ENCODE measurements around the gene MAP4K3. TPM values are rescaled to one million over a fixed set of nuclear protein-coding genes. Genes with fewer than 3 reads are reported as not detected.

MAP4K3 gene
- total RNA-seq, 1 donor from 2014 or later: 11.0 TPM

- no peak for TF ChIP-seq CTCF (IDR thresholded peaks at IDR 0.05)
- DNase-seq (no peak), ATAC-seq (ENCODE audit: low read depth) (no peak)
- no peaks in the 10 kb centered on the region for H3K9me3 Mint-ChIP-seq
- peaks cover 20% of the 10 kb centered on the region for H3K4me1 Mint-ChIP-seq
- peaks cover 2% of the 10 kb centered on the region for H3K36me3 Mint-ChIP-seq (ENCODE audit: low read depth)
- no peaks in the 10 kb centered on the region for H3K27me3 Mint-ChIP-seq
- CTCF ChIA-PET: interaction anchor here (2.8 kb wide), 1 partner anchor 57 kb away, joined by 11 read pairs; no protein-coding TSS in a partner anchor
- POLR2A ChIA-PET: interaction anchor here (0.8 to 2.3 kb wide), 3 partner anchors 34 to 58 kb away, joined by 3 to 7 read pairs (median 4); no protein-coding TSS in a partner anchor
- peak overlapping the region; percentile 56 for H3K27ac Mint-ChIP-seq
- H3K4me3 Mint-ChIP-seq: peak overlapping the region; percentile 89
- intact Hi-C loops (cut with micrococcal nuclease): loop anchor here (2.0 to 5.0 kb wide), 7 partner anchors 15 to 343 kb away; partner anchors contain the start of gene THUMPD2
These were observed 1.1 kb downstream of the MAP4K3 start for GRCh38 chr2:39435741-39436591.

- ChIA-PET POLR2A (no interaction called here), CTCF (no interaction called here)
- Mint-ChIP-seq H3K4me1 (peaks cover 20% of the 10 kb centered on the region), H3K27ac (no peak overlapping the region), H3K9me3 (no peaks in the 10 kb centered on the region), H3K27me3 (no peaks in the 10 kb centered on the region), H3K4me3 (peak overlapping the region; percentile 89), H3K36me3 (ENCODE audit: low read depth) (peaks cover 2% of the 10 kb centered on the region)
- TF ChIP-seq CTCF (IDR thresholded peaks at IDR 0.05): no peak
- ATAC-seq (ENCODE audit: low read depth): no peak
- intact Hi-C loops (cut with micrococcal nuclease): loop anchor here (2.0 to 5.0 kb wide), 2 partner anchors 14 to 308 kb away; no protein-coding TSS in a partner anchor
- DNase-seq: no peak
These were observed 1.9 kb downstream of the MAP4K3 start for GRCh38 chr2:39435234-39435633.

- intact Hi-C loops (cut with micrococcal nuclease): loop anchor here (2.0 kb wide), 1 partner anchor 14 kb away; no protein-coding TSS in a partner anchor
- Mint-ChIP-seq H3K27ac (no peak overlapping the region), H3K4me1 (peaks cover 20% of the 10 kb centered on the region), H3K36me3 (ENCODE audit: low read depth) (peaks cover 2% of the 10 kb centered on the region), H3K27me3 (no peaks in the 10 kb centered on the region), H3K9me3 (no peaks in the 10 kb centered on the region), H3K4me3 (no peak overlapping the region)
- ChIA-PET CTCF (no interaction called here), POLR2A (no interaction called here)
- no peak for ATAC-seq (ENCODE audit: low read depth)
- TF ChIP-seq CTCF (IDR thresholded peaks at IDR 0.05): no peak
- no peak for DNase-seq
These were observed 2.7 kb downstream of the MAP4K3 start for GRCh38 chr2:39434233-39434897.

GRCh38 chr2:39433586-39434195 is 3.4 kb downstream of the MAP4K3 start:
- Mint-ChIP-seq H3K27me3 (no peaks in the 10 kb centered on the region), H3K4me1 (peaks cover 20% of the 10 kb centered on the region), H3K9me3 (no peaks in the 10 kb centered on the region), H3K36me3 (ENCODE audit: low read depth) (peaks cover 2% of the 10 kb centered on the region), H3K27ac (no peak overlapping the region), H3K4me3 (no peak overlapping the region)
- intact Hi-C loops (cut with micrococcal nuclease): loop anchor here (2.0 kb wide), 1 partner anchor 13 kb away; no protein-coding TSS in a partner anchor
- TF ChIP-seq CTCF (IDR thresholded peaks at IDR 0.05): no peak
- DNase-seq (no peak), ATAC-seq (ENCODE audit: low read depth) (no peak)
- ChIA-PET CTCF (no interaction called here), POLR2A (no interaction called here)

GRCh38 chr2:39432701-39433100 is 4.4 kb downstream of the MAP4K3 start:
- intact Hi-C loops (cut with micrococcal nuclease): no loop called here
- ChIA-PET CTCF (no interaction called here), POLR2A (no interaction called here)
- Mint-ChIP-seq H3K27ac (no peak overlapping the region), H3K36me3 (ENCODE audit: low read depth) (peaks cover 2% of the 10 kb centered on the region), H3K4me1 (peaks cover 15% of the 10 kb centered on the region), H3K9me3 (no peaks in the 10 kb centered on the region), H3K27me3 (no peaks in the 10 kb centered on the region), H3K4me3 (no peak overlapping the region)
- DNase-seq (no peak), ATAC-seq (ENCODE audit: low read depth) (no peak)
- TF ChIP-seq CTCF (IDR thresholded peaks at IDR 0.05): no peak

Data from activated B cell treated with CpG ODN at 0.5 μM for 24 hours (primary cell).